ENCODE data around the gene DNAH14. TPM values are rescaled to one million over a fixed set of nuclear protein-coding genes. Genes with fewer than 3 reads are reported as not detected.
"Not testable (repeated sequence)": the region's sequence is repeated elsewhere in the genome, so short reads cannot be mapped to it uniquely, and the experiment has no call there.

DNAH14 gene
- total RNA-seq, 1 experiment from 2014 or later, result 57.3 TPM

GRCh38 chr1:225021037-225021436 is 91.6 kb downstream of the DNAH14 start:
- H3K36me3 Mint-ChIP-seq (ENCODE audit: insufficient read depth, unreplicated experiment), result no peaks in the 10 kb centered on the region
- peaks cover 38% of the 10 kb centered on the region for H3K9me3 Mint-ChIP-seq (ENCODE audit: unreplicated experiment)
- ChIA-PET CTCF (no interaction called here), POLR2A (no interaction called here)
- H3K27ac Mint-ChIP-seq (ENCODE audit: unreplicated experiment), result no peak overlapping the region
- Histone ChIP-seq H3K9me3 (peaks cover 10% of the 10 kb centered on the region), H3K36me3 (ENCODE audit: control insufficient read depth, insufficient read depth, low read length) (no peaks in the 10 kb centered on the region), H3K27me3 (replicated peaks; ENCODE audit: control insufficient read depth, insufficient read depth, low read length) (no peaks in the 10 kb centered on the region), H3K4me1 (no peaks in the 10 kb centered on the region), H3K4me3 (ENCODE audit: low read depth, low read length) (no peak overlapping the region)
- H3K27me3 Mint-ChIP-seq (ENCODE audit: insufficient read depth, unreplicated experiment), result no peaks in the 10 kb centered on the region
- no peak overlapping the region for H3K4me3 Mint-ChIP-seq (ENCODE audit: unreplicated experiment)
- DNase-seq, result no peak
- no peak for TF ChIP-seq CTCF (IDR thresholded peaks at IDR 0.05; ENCODE audit: insufficient read depth in 1 of 2, low read depth in 1 of 2, low read length in 1 of 2, severe bottlenecking in 1 of 2, unreplicated experiment in 1 of 2)
- no peaks in the 10 kb centered on the region for H3K4me1 Mint-ChIP-seq (ENCODE audit: low read depth, unreplicated experiment)
- no TSS peak for BruUV-seq (replicated peaks)
- intact Hi-C loops (cut with micrococcal nuclease; ENCODE audit: unreplicated experiment), result no loop called here

- no peak overlapping the region for H3K27ac Mint-ChIP-seq (ENCODE audit: unreplicated experiment)
- CTCF ChIA-PET, result no interaction called here
- no peak for DNase-seq
- H3K27me3 Mint-ChIP-seq (ENCODE audit: insufficient read depth, unreplicated experiment), result no peaks in the 10 kb centered on the region
- no peak overlapping the region for H3K4me3 Mint-ChIP-seq (ENCODE audit: unreplicated experiment)
- Histone ChIP-seq H3K4me1 (no peaks in the 10 kb centered on the region), H3K36me3 (ENCODE audit: control insufficient read depth, insufficient read depth, low read length) (no peaks in the 10 kb centered on the region), H3K9me3 (no peaks in the 10 kb centered on the region), H3K27me3 (replicated peaks; ENCODE audit: control insufficient read depth, insufficient read depth, low read length) (no peaks in the 10 kb centered on the region), H3K4me3 (ENCODE audit: low read depth, low read length) (no peak overlapping the region)
- no peak for TF ChIP-seq CTCF (IDR thresholded peaks at IDR 0.05; ENCODE audit: insufficient read depth in 1 of 2, low read depth in 1 of 2, low read length in 1 of 2, severe bottlenecking in 1 of 2, unreplicated experiment in 1 of 2)
- H3K36me3 Mint-ChIP-seq (ENCODE audit: insufficient read depth, unreplicated experiment), result peaks cover 6% of the 10 kb centered on the region
- H3K9me3 Mint-ChIP-seq (ENCODE audit: unreplicated experiment), result peaks cover 15% of the 10 kb centered on the region
- no TSS peak for BruUV-seq (replicated peaks)
- intact Hi-C loops (cut with micrococcal nuclease; ENCODE audit: unreplicated experiment), result no loop called here
- H3K4me1 Mint-ChIP-seq (ENCODE audit: low read depth, unreplicated experiment), result no peaks in the 10 kb centered on the region
- POLR2A ChIA-PET, result no interaction called here
These were observed 97.2 kb downstream of the DNAH14 start for GRCh38 chr1:225026701-225027100.

- H3K4me3 ChIP-seq (ENCODE audit: low read depth, low read length); H3K4me1 Mint-ChIP-seq (ENCODE audit: low read depth, unreplicated experiment); H3K36me3 ChIP-seq (ENCODE audit: control insufficient read depth, insufficient read depth, low read length); H3K9me3 Mint-ChIP-seq (ENCODE audit: unreplicated experiment); H3K27ac Mint-ChIP-seq (ENCODE audit: unreplicated experiment); H3K27me3 ChIP-seq (replicated peaks; ENCODE audit: control insufficient read depth, insufficient read depth, low read length); CTCF ChIA-PET; intact Hi-C loops (cut with micrococcal nuclease; ENCODE audit: unreplicated experiment); POLR2A ChIA-PET; DNase-seq; H3K9me3 ChIP-seq; H3K36me3 Mint-ChIP-seq (ENCODE audit: insufficient read depth, unreplicated experiment); H3K4me1 ChIP-seq; H3K27me3 Mint-ChIP-seq (ENCODE audit: insufficient read depth, unreplicated experiment); H3K4me3 Mint-ChIP-seq (ENCODE audit: unreplicated experiment); BruUV-seq (replicated peaks): not testable (repeated sequence)
These were observed 107.0 kb downstream of the DNAH14 start for GRCh38 chr1:225036441-225036840.

- no peaks in the 10 kb centered on the region for H3K36me3 Mint-ChIP-seq (ENCODE audit: insufficient read depth, unreplicated experiment)
- no peaks in the 10 kb centered on the region for H3K9me3 Mint-ChIP-seq (ENCODE audit: unreplicated experiment)
- ChIA-PET POLR2A (no interaction called here), CTCF (no interaction called here)
- H3K27me3 Mint-ChIP-seq (ENCODE audit: insufficient read depth, unreplicated experiment), result no peaks in the 10 kb centered on the region
- Histone ChIP-seq H3K4me1 (no peaks in the 10 kb centered on the region), H3K27me3 (replicated peaks; ENCODE audit: control insufficient read depth, insufficient read depth, low read length) (no peaks in the 10 kb centered on the region), H3K9me3 (no peaks in the 10 kb centered on the region; the same call in 1 of the 2 replicates), H3K36me3 (ENCODE audit: control insufficient read depth, insufficient read depth, low read length) (no peaks in the 10 kb centered on the region), H3K4me3 (ENCODE audit: low read depth, low read length) (no peak overlapping the region)
- intact Hi-C loops (cut with micrococcal nuclease; ENCODE audit: unreplicated experiment), result no loop called here
- no TSS peak for BruUV-seq (replicated peaks)
- H3K4me3 Mint-ChIP-seq (ENCODE audit: unreplicated experiment), result no peak overlapping the region
- TF ChIP-seq CTCF (IDR thresholded peaks at IDR 0.05; ENCODE audit: insufficient read depth in 1 of 2, low read depth in 1 of 2, low read length in 1 of 2, severe bottlenecking in 1 of 2, unreplicated experiment in 1 of 2), result no peak
- no peaks in the 10 kb centered on the region for H3K4me1 Mint-ChIP-seq (ENCODE audit: low read depth, unreplicated experiment)
- no peak overlapping the region for H3K27ac Mint-ChIP-seq (ENCODE audit: unreplicated experiment)
- no peak for DNase-seq
These were observed 112.8 kb downstream of the DNAH14 start for GRCh38 chr1:225042263-225042662.

Measured in Caco-2 (cell line).